MM.1S (cell line): ENCODE data around the gene C10orf105.

Experiments used
- EZH2 ChIP-seq: fragments of 300-600 bp; sonication (generic); optimal IDR thresholded peaks from 2 replicates; pipeline ENCODE3; 2017; ENCODE audit warnings: low read depth, mild to moderate bottlenecking, antibody characterized with exemption, low read length, mixed read lengths
- EZH2phosphoT487 ChIP-seq: fragments of 300-600 bp; sonication (generic); IDR thresholded peaks from 2 replicates; pipeline ENCODE4 v1.6.1; 2018; ENCODE audit warnings: antibody characterized with exemption, low read length
- TF ChIP-seq, protein P1 (sequence below): fragments of 300-600 bp; sonication (generic); IDR thresholded peaks from 2 replicates; pipeline ENCODE4 v1.5.1; 2016; ENCODE audit warnings: antibody characterized with exemption, low read length, mixed read lengths

- TF ChIP-seq EZH2 (no peak), EZH2phosphoT487 (no peak)
- TF ChIP-seq, protein P1, sequence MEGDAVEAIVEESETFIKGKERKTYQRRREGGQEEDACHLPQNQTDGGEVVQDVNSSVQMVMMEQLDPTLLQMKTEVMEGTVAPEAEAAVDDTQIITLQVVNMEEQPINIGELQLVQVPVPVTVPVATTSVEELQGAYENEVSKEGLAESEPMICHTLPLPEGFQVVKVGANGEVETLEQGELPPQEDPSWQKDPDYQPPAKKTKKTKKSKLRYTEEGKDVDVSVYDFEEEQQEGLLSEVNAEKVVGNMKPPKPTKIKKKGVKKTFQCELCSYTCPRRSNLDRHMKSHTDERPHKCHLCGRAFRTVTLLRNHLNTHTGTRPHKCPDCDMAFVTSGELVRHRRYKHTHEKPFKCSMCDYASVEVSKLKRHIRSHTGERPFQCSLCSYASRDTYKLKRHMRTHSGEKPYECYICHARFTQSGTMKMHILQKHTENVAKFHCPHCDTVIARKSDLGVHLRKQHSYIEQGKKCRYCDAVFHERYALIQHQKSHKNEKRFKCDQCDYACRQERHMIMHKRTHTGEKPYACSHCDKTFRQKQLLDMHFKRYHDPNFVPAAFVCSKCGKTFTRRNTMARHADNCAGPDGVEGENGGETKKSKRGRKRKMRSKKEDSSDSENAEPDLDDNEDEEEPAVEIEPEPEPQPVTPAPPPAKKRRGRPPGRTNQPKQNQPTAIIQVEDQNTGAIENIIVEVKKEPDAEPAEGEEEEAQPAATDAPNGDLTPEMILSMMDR = no peak
Measured at GRCh38 chr10:71705582-71705981, 14.0 kb downstream of the C10orf105 start.
